ENCODE results near the gene ZNF562.

GRCh38 chr19:9621156-9622037, 53.5 kb downstream of the ZNF562 start, which contains the start of gene ZNF561:
- peak; percentile 79 for TF ChIP-seq POLR2AphosphoS5 (IDR thresholded peaks at IDR 0.05; ENCODE audit: low read depth, low read length)
- TF ChIP-seq, protein P1, sequence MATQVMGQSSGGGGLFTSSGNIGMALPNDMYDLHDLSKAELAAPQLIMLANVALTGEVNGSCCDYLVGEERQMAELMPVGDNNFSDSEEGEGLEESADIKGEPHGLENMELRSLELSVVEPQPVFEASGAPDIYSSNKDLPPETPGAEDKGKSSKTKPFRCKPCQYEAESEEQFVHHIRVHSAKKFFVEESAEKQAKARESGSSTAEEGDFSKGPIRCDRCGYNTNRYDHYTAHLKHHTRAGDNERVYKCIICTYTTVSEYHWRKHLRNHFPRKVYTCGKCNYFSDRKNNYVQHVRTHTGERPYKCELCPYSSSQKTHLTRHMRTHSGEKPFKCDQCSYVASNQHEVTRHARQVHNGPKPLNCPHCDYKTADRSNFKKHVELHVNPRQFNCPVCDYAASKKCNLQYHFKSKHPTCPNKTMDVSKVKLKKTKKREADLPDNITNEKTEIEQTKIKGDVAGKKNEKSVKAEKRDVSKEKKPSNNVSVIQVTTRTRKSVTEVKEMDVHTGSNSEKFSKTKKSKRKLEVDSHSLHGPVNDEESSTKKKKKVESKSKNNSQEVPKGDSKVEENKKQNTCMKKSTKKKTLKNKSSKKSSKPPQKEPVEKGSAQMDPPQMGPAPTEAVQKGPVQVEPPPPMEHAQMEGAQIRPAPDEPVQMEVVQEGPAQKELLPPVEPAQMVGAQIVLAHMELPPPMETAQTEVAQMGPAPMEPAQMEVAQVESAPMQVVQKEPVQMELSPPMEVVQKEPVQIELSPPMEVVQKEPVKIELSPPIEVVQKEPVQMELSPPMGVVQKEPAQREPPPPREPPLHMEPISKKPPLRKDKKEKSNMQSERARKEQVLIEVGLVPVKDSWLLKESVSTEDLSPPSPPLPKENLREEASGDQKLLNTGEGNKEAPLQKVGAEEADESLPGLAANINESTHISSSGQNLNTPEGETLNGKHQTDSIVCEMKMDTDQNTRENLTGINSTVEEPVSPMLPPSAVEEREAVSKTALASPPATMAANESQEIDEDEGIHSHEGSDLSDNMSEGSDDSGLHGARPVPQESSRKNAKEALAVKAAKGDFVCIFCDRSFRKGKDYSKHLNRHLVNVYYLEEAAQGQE (IDR thresholded peaks at IDR 0.05; ENCODE audit: insufficient read depth in 1 of 2, low read depth in 2 of 2, low read length in 2 of 2), result no peak
- TF ChIP-seq TAF1 (IDR thresholded peaks at IDR 0.05; ENCODE audit: borderline replicate concordance, insufficient read depth, low read length), result peak; percentile 80; the same call in 1 of the 2 replicates
